Measurements from ENCODE around the gene CFAP46.
"Not testable (repeated sequence)": the region's sequence is repeated elsewhere in the genome, so short reads cannot be mapped to it uniquely, and the experiment has no call there.

The CFAP46 gene

DNA sequence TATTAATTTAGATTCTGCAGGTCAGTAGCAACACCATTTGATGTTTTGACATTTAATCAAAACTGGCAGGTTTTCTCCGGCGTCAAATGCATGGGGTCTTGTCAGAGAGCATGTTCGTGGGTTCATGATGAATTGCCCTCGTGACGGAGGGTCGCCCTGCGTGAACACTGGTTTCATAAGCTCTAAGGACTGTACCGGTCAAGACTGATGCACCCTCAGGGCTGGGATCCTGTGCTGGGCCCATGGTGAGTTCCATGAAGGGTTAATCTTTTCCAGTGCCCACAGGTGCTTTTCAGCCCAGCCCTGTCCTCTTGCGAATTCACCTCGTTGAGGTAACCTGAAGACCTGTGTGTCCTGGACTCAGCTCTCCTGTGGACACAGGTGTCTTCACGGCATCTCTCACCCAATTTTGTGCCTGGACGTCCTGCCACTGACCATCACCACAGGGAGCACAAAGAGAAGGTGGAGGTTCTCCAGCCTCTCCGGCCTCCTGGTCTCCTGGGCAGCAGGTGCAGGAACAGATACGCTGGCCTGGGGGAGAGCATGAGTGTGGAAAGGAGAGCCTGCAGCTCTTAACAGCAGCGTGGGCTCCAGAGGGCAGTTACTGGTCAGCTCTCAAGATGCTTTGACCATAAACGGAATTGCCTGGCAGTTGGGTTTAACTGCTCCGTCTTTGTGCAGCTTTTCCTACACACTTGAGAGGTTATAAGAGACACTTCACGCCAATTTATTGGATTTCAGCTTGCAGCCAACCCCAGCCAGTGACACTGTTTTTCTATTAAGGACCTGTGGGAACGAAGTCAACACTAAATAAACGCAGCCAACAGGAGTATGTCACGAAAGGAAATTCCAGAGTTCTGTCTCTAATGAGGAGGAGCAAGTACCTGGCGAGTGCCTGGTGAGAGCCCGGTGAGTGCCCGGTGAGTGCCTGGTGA is 37.4 kb upstream of the CFAP46 start:
- DNase-seq (ENCODE audit: low read depth) = no peak

DNA sequence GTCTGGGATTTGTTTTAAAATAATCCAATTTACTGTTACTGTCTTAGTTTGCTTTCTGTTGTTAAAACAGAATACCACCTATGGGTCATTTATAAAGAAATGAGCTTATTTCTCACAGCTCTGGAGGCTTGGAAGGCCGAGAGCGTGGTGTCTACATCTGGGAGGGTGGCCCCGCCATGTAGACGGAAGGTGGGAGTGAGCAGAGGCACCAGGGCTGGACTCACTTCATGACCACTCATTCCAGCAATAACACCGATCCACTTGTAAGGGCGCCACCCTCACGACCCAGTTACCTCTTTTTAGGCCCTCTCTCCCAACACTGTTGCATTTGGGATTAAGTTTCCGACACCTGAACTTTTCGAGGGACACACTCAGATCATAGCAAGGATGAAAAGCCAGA is 36.2 kb upstream of the CFAP46 start:
- DNase-seq (ENCODE audit: low read depth) = no peak

- DNase-seq (ENCODE audit: low read depth) = no peak
Observed at GRCh38 chr10:132977807-132978206, 35.4 kb upstream of the CFAP46 start.

DNA sequence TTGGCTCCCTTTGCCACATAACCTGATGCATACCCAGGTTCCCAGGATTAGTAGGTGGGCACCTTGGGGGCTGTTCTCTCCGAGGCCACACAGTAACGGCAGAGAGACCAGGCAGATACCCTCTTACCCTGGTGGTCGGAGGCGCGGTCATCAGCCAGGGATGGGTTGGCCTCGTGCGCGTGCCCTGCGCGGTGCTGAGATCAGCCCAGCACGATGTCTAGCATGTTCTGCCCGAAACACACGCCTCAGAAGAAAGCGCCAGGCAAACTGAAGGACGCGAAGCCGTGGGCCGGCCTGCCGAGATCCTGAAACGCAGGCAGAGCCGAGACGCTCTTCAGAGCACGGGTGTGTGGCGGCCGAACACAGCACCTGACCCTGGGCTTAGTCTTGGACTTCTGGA is 34.7 kb upstream of the CFAP46 start:
- DNase-seq (ENCODE audit: low read depth) = no peak

- DNase-seq (ENCODE audit: low read depth) = no peak
Observed at GRCh38 chr10:132975831-132976682, 33.7 kb upstream of the CFAP46 start.

GRCh38 chr10:132974886-132975830 is 32.8 kb upstream of the CFAP46 start:
- no peak for DNase-seq (ENCODE audit: low read depth)

DNA sequence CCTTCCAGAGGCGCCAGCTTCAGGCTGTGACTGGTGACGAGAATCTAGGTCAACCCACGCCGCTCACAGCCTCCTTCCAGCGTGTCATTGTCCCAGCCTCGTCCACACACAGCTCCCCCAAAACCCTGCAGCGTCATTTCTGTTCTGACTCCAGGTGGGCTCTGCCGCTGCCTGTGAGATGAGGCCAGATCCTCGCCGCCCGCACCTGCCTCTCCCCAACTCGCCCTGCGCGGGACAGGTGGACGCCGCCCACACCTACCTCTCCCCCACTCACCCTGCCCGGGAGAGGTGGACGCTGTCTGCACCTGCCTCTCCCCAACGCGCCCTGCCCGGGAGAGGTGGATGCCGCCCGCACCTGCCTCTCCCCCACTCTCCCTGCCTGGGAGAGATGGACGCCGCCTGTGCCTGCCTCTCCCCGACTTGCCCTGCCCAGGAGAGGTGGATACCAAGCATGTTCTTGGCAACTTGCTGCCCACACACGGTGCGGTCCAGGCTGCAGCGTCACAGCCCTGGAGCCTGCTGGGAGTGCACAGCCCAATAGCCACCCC is 32.0 kb upstream of the CFAP46 start:
- DNase-seq (ENCODE audit: low read depth) = no peak

- DNase-seq (ENCODE audit: low read depth) = no peak
Observed at GRCh38 chr10:132973903-132974241, 31.5 kb upstream of the CFAP46 start.

- no peak for DNase-seq (ENCODE audit: low read depth)
Observed at GRCh38 chr10:132972986-132973902, 30.9 kb upstream of the CFAP46 start.

GRCh38 chr10:132972149-132972985 is 30.0 kb upstream of the CFAP46 start:
- DNase-seq (ENCODE audit: low read depth) = no peak

DNA sequence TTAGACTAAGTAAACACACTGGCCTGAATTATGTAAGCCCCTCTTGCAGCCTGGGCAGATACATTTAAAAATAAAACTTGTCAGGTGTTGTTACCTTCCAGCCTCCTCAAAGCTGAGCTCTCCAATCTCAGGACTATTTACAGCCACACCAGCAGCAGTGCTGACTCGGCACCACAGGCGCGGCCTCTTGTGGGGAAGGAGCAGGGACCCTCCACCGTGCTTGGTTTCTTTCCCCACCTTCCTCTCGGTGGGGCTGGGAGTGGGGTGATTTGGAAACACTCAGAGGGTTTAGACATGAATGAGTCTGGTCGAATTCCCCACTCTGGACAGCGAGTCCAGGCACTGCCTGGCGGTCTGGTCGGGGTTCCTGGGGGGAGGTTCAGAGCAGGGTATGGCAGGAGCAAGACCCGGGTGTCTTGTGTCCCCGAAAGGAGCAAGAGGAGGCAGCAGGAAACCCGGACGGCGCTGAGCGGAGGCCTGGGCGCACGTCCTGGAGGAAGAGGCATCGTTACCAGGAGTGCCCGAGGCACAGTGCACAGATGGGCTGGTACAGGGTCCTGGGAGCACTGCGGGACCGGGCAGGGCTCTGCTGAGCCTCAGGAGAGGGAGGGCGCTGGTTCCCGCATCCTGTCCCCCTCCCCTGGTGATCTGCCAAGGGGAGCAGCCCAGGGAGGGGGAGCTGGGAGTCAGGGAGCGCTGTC is 29.2 kb upstream of the CFAP46 start:
- no peak for DNase-seq (ENCODE audit: low read depth)

DNA sequence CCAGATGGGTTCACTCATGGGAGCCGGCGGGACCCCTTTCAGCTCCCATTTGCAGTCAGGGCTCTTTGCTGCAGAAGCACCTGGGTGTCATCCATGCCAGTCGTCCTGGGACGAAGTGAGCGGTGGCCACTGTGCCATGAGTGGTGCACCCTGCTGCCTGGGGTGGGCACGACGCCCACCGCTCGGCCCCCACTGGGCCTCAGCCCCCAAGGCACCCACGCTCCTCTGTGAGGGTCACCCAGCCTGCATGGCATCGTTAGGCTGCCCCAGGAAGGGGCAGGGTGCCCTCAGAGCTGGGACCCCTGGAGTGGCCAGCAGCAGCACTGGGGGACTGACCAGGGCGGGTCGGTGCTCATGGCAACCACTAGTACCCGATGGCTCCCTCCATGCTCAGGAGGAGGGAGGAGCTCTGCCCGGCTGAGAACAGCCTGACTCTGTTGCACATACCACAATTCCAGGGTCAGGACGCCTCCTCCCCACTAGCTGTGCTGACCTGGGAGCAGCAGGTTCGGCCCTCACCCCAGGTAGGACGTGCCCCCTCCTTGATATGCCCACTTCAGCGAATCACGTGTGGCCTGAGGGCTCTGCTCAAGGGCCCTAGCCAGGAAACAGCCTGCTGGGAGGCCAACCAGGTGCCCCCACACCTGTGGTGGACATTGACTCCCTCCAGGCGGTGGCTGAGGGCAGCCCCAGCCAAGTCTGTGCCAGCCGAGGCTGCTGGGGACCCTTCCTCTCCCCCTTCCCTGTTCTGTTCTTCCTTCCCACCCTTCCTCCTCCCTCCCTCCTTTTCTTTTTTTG is 28.5 kb upstream of the CFAP46 start:
- DNase-seq (ENCODE audit: low read depth) = no peak

- DNase-seq (ENCODE audit: low read depth) = no peak
Observed at GRCh38 chr10:132967540-132967939, 25.2 kb upstream of the CFAP46 start.

GRCh38 chr10:132965411-132966057 is 23.2 kb upstream of the CFAP46 start:
- DNase-seq (ENCODE audit: low read depth) = no peak

DNA sequence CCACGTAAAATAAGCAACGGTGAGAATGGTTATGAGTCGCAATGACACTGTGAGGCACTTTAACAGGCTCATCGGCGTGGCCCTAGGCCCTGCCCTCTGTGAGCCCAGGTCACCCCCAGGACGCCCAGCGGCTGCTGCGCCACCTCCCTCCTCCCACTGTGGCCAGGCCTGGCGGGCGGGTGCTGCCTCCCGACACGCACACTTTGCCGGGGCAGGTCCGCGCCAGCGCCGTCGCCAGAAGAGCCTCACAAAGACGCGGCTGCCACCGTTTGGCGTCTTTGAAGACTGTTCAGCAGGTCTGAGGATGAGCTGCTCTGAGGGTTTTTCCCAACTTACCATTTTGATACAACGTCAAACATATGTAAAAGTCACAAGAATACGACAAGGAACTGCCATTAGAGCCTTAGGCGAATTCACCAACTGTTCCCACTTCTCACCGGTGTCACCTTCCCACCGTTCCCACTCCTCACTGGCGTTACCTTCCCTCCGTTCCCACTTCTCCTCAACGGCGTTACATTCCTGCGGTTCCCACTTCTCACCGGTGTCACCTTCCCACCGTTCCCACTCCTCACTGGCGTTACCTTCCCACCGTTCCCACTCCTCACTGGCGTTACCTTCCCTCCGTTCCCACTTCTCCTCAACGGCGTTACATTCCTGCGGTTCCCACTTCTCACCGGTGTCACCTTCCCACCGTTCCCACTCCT is 22.5 kb upstream of the CFAP46 start:
- DNase-seq (ENCODE audit: low read depth) = not testable (repeated sequence)

- DNase-seq (ENCODE audit: low read depth) = no peak
Observed at GRCh38 chr10:132964231-132964630, 21.9 kb upstream of the CFAP46 start.

- DNase-seq (ENCODE audit: low read depth) = no peak
Observed at GRCh38 chr10:132963430-132963960, 21.1 kb upstream of the CFAP46 start.
